ENCODE results near the gene PILRB. TPM values are rescaled to one million over a fixed set of nuclear protein-coding genes. Genes with fewer than 3 reads are reported as not detected.
"Not testable (repeated sequence)": the region's sequence is repeated elsewhere in the genome, so short reads cannot be mapped to it uniquely, and the experiment has no call there.

PILRB gene
- total and polyA plus RNA-seq, 9 of the 15 experiments (the other 6 are each of a cell fraction or from before 2014, with no cell fraction given) = 6.2 to 94.6 (median 37.0) TPM

GRCh38 chr7:100344560-100345287 lies 13.2 kb upstream of the PILRB start (continued):
- TF ChIP-seq AFF1 (IDR thresholded peaks at IDR 0.05; ENCODE audit: low read depth in 1 of 2, partially characterized antibody in 2 of 2) (peak in 1 of 2 experiments; percentile 76), MTA3 (IDR thresholded peaks at IDR 0.05; ENCODE audit: borderline replicate concordance) (peak; percentile 58; the same call in 1 of the 2 replicates), FOXK2 (conservative IDR thresholded peaks at IDR 0.05 in 1 of 2, IDR thresholded peaks at IDR 0.05 in 1 of 2; ENCODE audit: low read depth in 2 of 2) (peak; percentile 95 to 96), CTBP1 (IDR thresholded peaks at IDR 0.05; ENCODE audit: borderline replicate concordance) (peak; percentile 81), NCOA1 (IDR thresholded peaks at IDR 0.05; ENCODE audit: low read depth) (0 out of 2 replicates have a peak, but pooled peaks have one; percentile 49), MYNN (IDR thresholded peaks at IDR 0.05) (0 out of 2 replicates have a peak, but pooled peaks have one; percentile 23), NFIC (IDR thresholded peaks at IDR 0.05) (0 out of 2 replicates have a peak, but pooled peaks have one; percentile 9), ARID3A (IDR thresholded peaks at IDR 0.05; ENCODE audit: borderline replicate concordance, low read depth, low read length) (peak; percentile 61; the same call in 1 of the 2 replicates), SMARCC2 (IDR thresholded peaks at IDR 0.05; ENCODE audit: low read depth) (peak; percentile 91), NKRF (IDR thresholded peaks at IDR 0.05; ENCODE audit: borderline replicate concordance) (peak; percentile 47; the same call in 1 of the 2 replicates), E2F1 (CRISPR knock-in tag; IDR thresholded peaks at IDR 0.05) (peak; percentile 62; the same call in 1 of the 2 replicates), POLR2A (conservative IDR thresholded peaks at IDR 0.05) (peak; percentile 62), SMC3 (conservative IDR thresholded peaks at IDR 0.05; ENCODE audit: insufficient read depth, low read depth, low read length) (0 out of 2 replicates have a peak, but pooled peaks have one; percentile 4), FOS (IDR thresholded peaks at IDR 0.05; ENCODE audit: extremely low read depth, insufficient read length) (peak; percentile 74), ZFP91 (CRISPR knock-in tag; IDR thresholded peaks at IDR 0.05) (0 out of 2 replicates have a peak, but pooled peaks have one; percentile 51)
- TF ChIP-seq MYNN (CRISPR knock-in tag; IDR thresholded peaks at IDR 0.05) = not testable (repeated sequence)
